Esophagus muscularis mucosa (tissue), 4 donors: ENCODE results near the gene SKI.

Source experiments
- CTCF ChIP-seq, 3 experiments: fragments of 200-600 bp in 2 of 3; fragments of 450-650 bp in 1 of 3; sonication (generic) in 2 of 3; IDR thresholded peaks; one replicate each; pipeline ENCODE4 v1.5.1; 2017 to 2019; ENCODE audit warnings: antibody characterized with exemption in 3 of 3, mild to moderate bottlenecking in 2 of 3, moderate library complexity in 1 of 3
- EP300 ChIP-seq: sonication (generic); formaldehyde crosslinking; IDR thresholded peaks from one replicate; pipeline ENCODE4 v1.6.1; 2017; ENCODE audit warnings: antibody characterized with exemption
- POLR2A ChIP-seq: fragments of 450-650 bp; IDR thresholded peaks from one replicate; pipeline ENCODE4 v1.6.1; 2017; ENCODE audit warnings: antibody characterized with exemption, moderate library complexity, mild to moderate bottlenecking, low read depth

- no peak for TF ChIP-seq CTCF (IDR thresholded peaks at IDR 0.05)
- no peak for TF ChIP-seq POLR2A
- TF ChIP-seq EP300 = no peak
Measured at GRCh38 chr1:2200308-2200943, 27.7 kb upstream of the SKI start.
